ENCODE data around the gene MS4A12. TPM values are rescaled to one million over a fixed set of nuclear protein-coding genes. Genes with fewer than 3 reads are reported as not detected.

MS4A12 gene
- total and polyA plus RNA-seq, 2 experiments from 2014 or later: not detected

DNA sequence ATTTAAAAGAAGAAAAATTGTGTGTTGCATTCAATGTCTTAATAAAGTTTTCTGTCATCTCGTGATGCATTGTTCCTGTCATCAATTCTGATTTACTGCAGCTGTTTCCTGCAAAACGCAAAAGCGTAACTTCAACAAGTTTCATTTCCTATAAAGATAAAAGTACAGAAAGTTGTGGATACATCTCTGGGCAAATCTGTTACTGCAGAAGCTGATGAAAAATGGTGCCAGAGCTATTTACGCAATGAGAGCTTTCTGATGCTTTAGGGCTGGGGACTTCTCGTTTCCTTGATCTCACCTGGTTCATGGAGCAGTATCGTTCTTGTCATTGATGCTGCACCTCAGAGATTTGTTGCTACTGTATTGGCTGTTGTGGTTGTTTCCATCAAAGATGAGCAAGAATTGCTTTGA lies 15.5 kb upstream of the MS4A12 start:
- no peak overlapping the region for H2AFZ ChIP-seq
- DNase-seq: no peak
- WGBS, 2 experiments (ENCODE audit: low coverage in 1 of 2, low lambda C conversion rate in 2 of 2, missing lambda C conversion rate in 2 of 2): 24 to 29% methylated on average over 6 of the region's 6 CpGs
- no peak for TF ChIP-seq EZH2phosphoT487 (IDR thresholded peaks at IDR 0.05; ENCODE audit: insufficient read depth, low read depth)
- TF ChIP-seq EZH2 (IDR thresholded peaks at IDR 0.05; ENCODE audit: insufficient read depth, poor library complexity, severe bottlenecking): no peak
- no peaks in the 10 kb centered on the region for H3K36me3 ChIP-seq (ENCODE audit: low read depth)
- H3K4me1 ChIP-seq (ENCODE audit: insufficient read depth): no peaks in the 10 kb centered on the region
- no peaks in the 10 kb centered on the region for H3K9me3 ChIP-seq (ENCODE audit: low read depth)
- H3K79me2 ChIP-seq (ENCODE audit: insufficient read depth): no peaks in the 10 kb centered on the region
- H3F3A ChIP-seq (ENCODE audit: insufficient read depth): no peaks in the 10 kb centered on the region
- in situ Hi-C loops (cut with MboI): no loop called here
- no peaks in the 10 kb centered on the region for H4K20me1 ChIP-seq (ENCODE audit: insufficient read depth)
- no peak overlapping the region for H3K9ac ChIP-seq
- H3K4me3 ChIP-seq: no peak overlapping the region
- H3K9me2 ChIP-seq (ENCODE audit: insufficient read depth): no peaks in the 10 kb centered on the region
- no peaks in the 10 kb centered on the region for H3K27me3 ChIP-seq (replicated peaks; ENCODE audit: insufficient read depth)
- H3K27ac ChIP-seq: no peak overlapping the region
- H3K4me2 ChIP-seq (ENCODE audit: unreplicated experiment): no peak overlapping the region

DNA sequence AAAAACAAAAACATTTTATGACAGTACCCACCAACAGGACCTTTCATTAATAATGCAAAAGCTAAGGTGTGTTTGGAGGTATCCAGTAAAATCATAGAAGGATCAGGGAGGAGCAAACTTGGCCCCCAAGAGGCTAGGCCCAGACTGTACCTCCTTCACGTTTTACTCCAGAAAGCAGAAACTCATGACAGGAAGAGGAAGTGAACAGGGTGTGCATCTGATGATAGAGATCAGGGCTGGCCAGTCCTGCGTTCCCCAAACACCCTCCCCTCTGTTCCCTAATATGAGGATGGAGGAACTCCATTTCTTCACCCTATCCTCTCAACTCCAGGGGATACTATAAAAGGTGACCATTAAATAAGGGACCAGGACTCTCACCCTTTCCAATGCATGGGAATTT lies 10.2 kb upstream of the MS4A12 start:
- Histone ChIP-seq H3K9ac (no peak overlapping the region), H3K4me1 (ENCODE audit: insufficient read depth) (no peaks in the 10 kb centered on the region), H3K9me2 (ENCODE audit: insufficient read depth) (no peaks in the 10 kb centered on the region), H3K79me2 (ENCODE audit: insufficient read depth) (no peaks in the 10 kb centered on the region), H3K4me2 (ENCODE audit: unreplicated experiment) (no peak overlapping the region), H3K4me3 (no peak overlapping the region), H3F3A (ENCODE audit: insufficient read depth) (no peaks in the 10 kb centered on the region), H3K27me3 (replicated peaks; ENCODE audit: insufficient read depth) (no peaks in the 10 kb centered on the region), H3K9me3 (ENCODE audit: low read depth) (no peaks in the 10 kb centered on the region), H2AFZ (no peak overlapping the region), H3K36me3 (ENCODE audit: low read depth) (no peaks in the 10 kb centered on the region), H4K20me1 (ENCODE audit: insufficient read depth) (no peaks in the 10 kb centered on the region), H3K27ac (no peak overlapping the region)
- DNase-seq: no peak
- in situ Hi-C loops (cut with MboI): no loop called here
- WGBS, 2 experiments (ENCODE audit: low coverage in 1 of 2, low lambda C conversion rate in 2 of 2, missing lambda C conversion rate in 2 of 2): 20 to 24% methylated on average over 2 of the region's 2 CpGs
- no peak for TF ChIP-seq EZH2 (IDR thresholded peaks at IDR 0.05; ENCODE audit: insufficient read depth, poor library complexity, severe bottlenecking)
- no peak for TF ChIP-seq EZH2phosphoT487 (IDR thresholded peaks at IDR 0.05; ENCODE audit: insufficient read depth, low read depth)

DNA sequence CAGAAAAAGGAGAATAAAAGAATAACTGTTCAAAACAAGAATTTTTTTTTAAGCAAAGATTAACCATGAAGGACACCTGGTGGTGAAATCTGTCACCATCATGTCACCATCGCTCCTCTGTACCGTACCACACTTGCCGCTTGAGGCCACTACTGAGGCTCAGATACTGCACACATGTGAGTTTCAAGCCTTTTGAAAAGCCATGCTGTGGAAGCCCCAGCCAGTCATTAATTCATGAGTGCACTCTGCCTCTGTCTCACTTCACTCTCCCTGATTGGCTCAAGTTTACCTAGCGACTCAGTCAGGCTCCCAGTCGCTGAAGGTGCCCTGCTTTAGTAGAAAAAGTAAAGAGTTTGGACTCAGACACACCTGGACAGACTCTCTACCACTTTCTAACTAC lies 6.6 kb upstream of the MS4A12 start:
- TF ChIP-seq EZH2 (IDR thresholded peaks at IDR 0.05; ENCODE audit: insufficient read depth, poor library complexity, severe bottlenecking) (no peak), EZH2phosphoT487 (IDR thresholded peaks at IDR 0.05; ENCODE audit: insufficient read depth, low read depth) (no peak)
- H4K20me1 ChIP-seq (ENCODE audit: insufficient read depth): no peaks in the 10 kb centered on the region
- H3K79me2 ChIP-seq (ENCODE audit: insufficient read depth): no peaks in the 10 kb centered on the region
- H3K9me3 ChIP-seq (ENCODE audit: low read depth): no peaks in the 10 kb centered on the region
- no peak overlapping the region for H3K4me3 ChIP-seq
- H3K27ac ChIP-seq: no peak overlapping the region
- H3K9me2 ChIP-seq (ENCODE audit: insufficient read depth): no peaks in the 10 kb centered on the region
- 3 to 5% methylated on average over 5 of the region's 5 CpGs for WGBS, 2 experiments (ENCODE audit: low coverage in 1 of 2, low lambda C conversion rate in 2 of 2, missing lambda C conversion rate in 2 of 2)
- H3K36me3 ChIP-seq (ENCODE audit: low read depth): no peaks in the 10 kb centered on the region
- DNase-seq: no peak
- no peak overlapping the region for H2AFZ ChIP-seq
- no peaks in the 10 kb centered on the region for H3K27me3 ChIP-seq (replicated peaks; ENCODE audit: insufficient read depth)
- in situ Hi-C loops (cut with MboI): no loop called here
- no peak overlapping the region for H3K9ac ChIP-seq
- no peak overlapping the region for H3K4me2 ChIP-seq (ENCODE audit: unreplicated experiment)
- H3F3A ChIP-seq (ENCODE audit: insufficient read depth): no peaks in the 10 kb centered on the region
- H3K4me1 ChIP-seq (ENCODE audit: insufficient read depth): no peaks in the 10 kb centered on the region

DNA sequence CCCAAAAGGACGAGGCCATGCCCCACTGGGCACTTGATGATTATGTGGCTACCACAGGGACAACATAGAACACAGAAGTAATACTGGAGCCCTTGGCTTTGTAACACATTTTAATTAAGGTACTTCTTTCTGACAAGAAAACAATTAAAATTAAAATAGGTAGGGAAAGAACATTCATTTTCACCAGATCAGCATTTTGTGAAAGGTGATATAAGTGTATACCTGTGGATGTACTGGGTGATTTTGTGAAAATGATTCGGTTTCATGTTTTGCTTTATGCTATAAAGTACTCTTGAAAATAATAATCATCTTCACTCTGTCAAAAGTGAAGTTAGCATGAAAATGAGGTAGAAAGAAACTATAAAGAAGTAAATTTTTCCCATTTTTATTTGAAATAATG lies 876 bp downstream of the MS4A12 start:
- no peak for DNase-seq
- TF ChIP-seq EZH2phosphoT487 (IDR thresholded peaks at IDR 0.05; ENCODE audit: insufficient read depth, low read depth): no peak
- in situ Hi-C loops (cut with MboI): no loop called here
- H3K27ac ChIP-seq: no peak overlapping the region
- WGBS, 2 experiments (ENCODE audit: low coverage in 1 of 2, low lambda C conversion rate in 2 of 2, missing lambda C conversion rate in 2 of 2): 12 to 24% methylated on average over 2 of the region's 2 CpGs
- no peaks in the 10 kb centered on the region for H4K20me1 ChIP-seq (ENCODE audit: insufficient read depth)
- H3K79me2 ChIP-seq (ENCODE audit: insufficient read depth): no peaks in the 10 kb centered on the region
- no peaks in the 10 kb centered on the region for H3K36me3 ChIP-seq (ENCODE audit: low read depth)
- no peaks in the 10 kb centered on the region for H3K9me2 ChIP-seq (ENCODE audit: insufficient read depth)
- H3K9ac ChIP-seq: no peak overlapping the region
- no peaks in the 10 kb centered on the region for H3K4me1 ChIP-seq (ENCODE audit: insufficient read depth)
- H3F3A ChIP-seq (ENCODE audit: insufficient read depth): no peaks in the 10 kb centered on the region
- no peaks in the 10 kb centered on the region for H3K9me3 ChIP-seq (ENCODE audit: low read depth)
- no peak overlapping the region for H3K4me3 ChIP-seq
- H2AFZ ChIP-seq: no peak overlapping the region
- no peak overlapping the region for H3K4me2 ChIP-seq (ENCODE audit: unreplicated experiment)
- no peaks in the 10 kb centered on the region for H3K27me3 ChIP-seq (replicated peaks; ENCODE audit: insufficient read depth)

DNA sequence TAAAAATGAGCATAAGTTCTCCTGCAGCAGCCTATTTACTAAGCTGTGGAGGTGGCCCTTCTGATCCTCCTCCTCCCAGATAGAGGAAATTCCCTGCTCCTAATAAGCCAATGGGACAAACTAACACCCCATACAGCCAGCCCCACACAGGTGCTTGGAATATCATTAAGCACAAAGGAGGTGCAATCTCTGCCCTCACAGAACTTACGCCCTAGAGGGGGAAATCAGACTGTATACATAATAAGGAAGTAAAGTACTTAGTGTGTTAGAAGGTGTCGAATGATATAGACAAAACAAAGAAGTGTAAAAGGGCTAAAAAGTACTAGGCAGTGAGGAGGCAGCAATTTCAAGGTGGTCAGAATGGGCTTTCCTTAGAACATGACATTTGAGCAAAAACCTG lies 5.8 kb downstream of the MS4A12 start:
- in situ Hi-C loops (cut with MboI): no loop called here
- Histone ChIP-seq H3K9me2 (ENCODE audit: insufficient read depth) (no peaks in the 10 kb centered on the region), H3K9ac (no peak overlapping the region), H3K27me3 (replicated peaks; ENCODE audit: insufficient read depth) (no peaks in the 10 kb centered on the region), H3K4me2 (ENCODE audit: unreplicated experiment) (no peak overlapping the region), H3K36me3 (ENCODE audit: low read depth) (no peaks in the 10 kb centered on the region), H2AFZ (no peak overlapping the region), H3K27ac (no peak overlapping the region), H3K79me2 (ENCODE audit: insufficient read depth) (no peaks in the 10 kb centered on the region), H3K9me3 (ENCODE audit: low read depth) (no peaks in the 10 kb centered on the region), H3K4me3 (no peak overlapping the region), H4K20me1 (ENCODE audit: insufficient read depth) (no peaks in the 10 kb centered on the region), H3F3A (ENCODE audit: insufficient read depth) (no peaks in the 10 kb centered on the region), H3K4me1 (ENCODE audit: insufficient read depth) (no peaks in the 10 kb centered on the region)
- DNase-seq: no peak
- TF ChIP-seq EZH2phosphoT487 (IDR thresholded peaks at IDR 0.05; ENCODE audit: insufficient read depth, low read depth): no peak
- TF ChIP-seq EZH2 (IDR thresholded peaks at IDR 0.05; ENCODE audit: insufficient read depth, poor library complexity, severe bottlenecking): no peak
- 22 to 32% methylated on average over 2 of the region's 2 CpGs for WGBS, 2 experiments (ENCODE audit: low coverage in 1 of 2, low lambda C conversion rate in 2 of 2, missing lambda C conversion rate in 2 of 2)

Data from GM23248 (cell line).